Stimulated activated CD4-positive, alpha-beta T cell treated with anti-CD3 and anti-CD28 coated beads, Interleukin-1b, Interleukin-23, amount 100 ng/mL, for 48 hours (primary cell): ENCODE data around the gene APH1B.
"Not testable (repeated sequence)": the region's sequence is repeated elsewhere in the genome, so short reads cannot be mapped to it uniquely, and the experiment has no call there.

Experiments
- DNase-seq: peaks from one replicate; pipeline ENCODE4 v3.0.0-alpha.2; 2020

APH1B gene

GRCh38 chr15:63335543-63336240 is 58.3 kb downstream of the APH1B start:
- DNase-seq, result no peak

GRCh38 chr15:63337046-63337445 is 59.6 kb downstream of the APH1B start:
- DNase-seq, result no peak

GRCh38 chr15:63338170-63338569 is 60.8 kb downstream of the APH1B start:
- peak; percentile 14 for DNase-seq

GRCh38 chr15:63339006-63339766 is 61.8 kb downstream of the APH1B start:
- DNase-seq, result no peak

DNA sequence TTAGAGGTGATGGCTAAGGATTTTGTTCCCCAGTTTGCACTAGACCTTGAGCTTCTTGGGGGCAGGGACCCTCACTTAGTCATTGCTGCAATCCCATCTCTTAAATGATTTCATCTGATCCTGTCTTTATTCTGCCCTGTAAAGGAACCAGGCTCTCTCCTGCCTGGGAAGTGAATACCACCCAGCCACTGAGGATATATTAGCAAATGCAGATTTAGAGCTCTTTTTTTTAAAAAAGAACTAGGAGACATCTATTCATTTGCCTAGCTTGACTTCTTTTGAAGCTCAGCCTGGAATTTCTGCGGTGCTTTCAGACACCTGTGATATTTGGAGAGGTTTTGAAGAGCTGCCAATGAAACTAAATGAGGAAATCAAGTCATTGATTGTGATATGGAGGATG is 62.4 kb downstream of the APH1B start:
- DNase-seq, result no peak

DNA sequence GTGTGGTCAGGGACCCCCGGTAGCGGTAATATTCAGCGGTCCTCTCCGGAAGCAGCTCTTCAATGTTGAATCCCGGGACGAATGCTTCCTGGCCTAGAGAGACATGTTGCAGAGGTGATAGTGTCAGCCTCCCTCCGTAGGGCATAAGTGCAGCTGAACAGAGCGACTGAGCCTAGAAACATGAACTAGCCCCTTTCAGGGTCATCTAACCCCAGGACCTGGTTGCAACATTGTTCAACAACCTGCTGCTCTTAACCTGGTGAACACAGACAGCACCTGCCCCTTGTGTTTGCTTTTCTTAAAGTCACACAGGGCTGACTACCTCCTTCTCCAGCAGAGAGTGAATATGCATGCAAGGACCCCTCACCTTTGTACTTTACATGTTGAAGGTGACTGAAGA is 62.9 kb downstream of the APH1B start:
- DNase-seq, result no peak

DNA sequence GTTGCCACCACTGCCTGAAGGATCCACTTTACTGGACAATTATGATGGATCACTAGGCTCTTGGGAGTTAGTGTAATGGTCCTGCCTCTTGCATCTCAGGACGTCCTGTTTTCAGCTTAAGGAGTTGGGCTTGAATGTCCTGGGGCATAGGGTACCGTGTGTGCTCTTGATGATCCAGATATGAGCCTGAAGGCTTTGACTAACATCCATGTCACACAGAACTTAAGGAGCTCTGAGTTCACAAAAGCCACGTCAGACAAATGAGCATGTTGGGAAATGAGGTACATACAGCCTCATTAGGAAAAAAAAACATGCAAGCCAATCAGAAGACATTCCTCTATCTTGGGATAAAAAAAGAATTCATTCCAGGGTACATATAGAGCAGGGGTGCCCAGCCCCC is 63.5 kb downstream of the APH1B start:
- no peak for DNase-seq

DNA sequence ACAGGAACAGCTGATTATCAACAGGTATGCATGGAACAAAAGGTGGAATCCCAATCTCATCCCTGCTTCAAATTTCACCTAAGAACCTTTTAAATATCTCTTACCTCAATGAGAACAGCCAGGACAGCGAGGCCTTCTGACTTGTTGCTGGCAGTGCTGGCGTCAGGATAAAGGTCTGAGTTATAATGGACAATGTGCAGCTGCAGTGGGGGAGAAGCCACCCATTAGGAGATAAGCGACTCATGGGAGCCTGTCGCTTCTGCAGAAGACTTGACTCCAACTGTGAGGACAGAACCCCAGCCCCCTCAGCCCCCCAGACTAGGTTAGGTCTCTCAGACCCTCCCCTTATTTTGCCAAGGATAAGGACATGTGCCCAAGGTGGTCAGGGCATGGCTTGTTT is 64.5 kb downstream of the APH1B start:
- no peak for DNase-seq

DNA sequence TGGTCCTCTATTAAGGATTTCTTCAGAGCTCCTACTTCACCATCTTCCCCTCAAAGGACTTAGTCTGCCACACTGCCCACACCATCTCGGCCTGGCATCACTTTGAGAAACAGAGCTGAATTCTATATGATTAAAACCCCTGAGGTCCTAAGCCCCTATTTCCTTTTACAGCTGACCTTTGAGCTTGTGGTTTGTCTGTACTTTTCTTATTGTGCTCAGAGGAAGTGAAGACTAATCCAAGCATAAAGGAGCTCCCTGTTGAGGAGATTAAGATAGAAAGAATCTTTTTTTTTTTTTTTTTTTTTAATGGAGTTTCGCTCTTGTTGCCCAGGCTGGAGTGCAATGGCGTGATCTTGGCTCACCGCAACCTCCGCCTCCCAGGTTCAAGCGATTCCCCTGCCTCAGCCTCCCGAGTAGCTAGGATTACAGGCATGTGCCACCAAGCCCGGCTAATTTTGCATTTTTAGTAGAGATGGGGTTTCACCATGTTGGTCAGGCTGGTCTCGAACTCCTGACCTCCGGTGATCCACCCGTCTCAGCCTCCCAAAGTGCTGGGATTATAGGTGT is 65.7 kb downstream of the APH1B start:
- DNase-seq, result not testable (repeated sequence)

- DNase-seq, result no peak
Observed at GRCh38 chr15:63344731-63345390, 67.5 kb downstream of the APH1B start.

DNA sequence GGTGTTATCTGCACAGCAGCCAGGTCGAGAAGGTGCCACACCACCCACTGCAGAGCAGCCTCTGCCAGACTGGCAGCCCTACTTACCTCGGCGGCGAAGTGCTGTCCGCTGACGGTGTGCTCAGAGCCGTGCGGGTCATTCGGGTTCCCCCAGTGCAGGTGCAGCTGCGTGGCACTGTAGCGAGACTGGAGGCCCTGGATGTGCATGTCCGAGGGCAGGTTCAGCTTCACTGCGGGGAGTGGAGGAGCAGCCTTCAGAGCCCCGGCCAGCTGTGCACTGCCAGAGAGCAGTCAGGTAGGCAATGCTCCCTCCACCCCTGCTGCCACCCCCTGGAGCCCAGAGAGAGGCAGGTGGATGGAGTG is 68.0 kb downstream of the APH1B start:
- no peak for DNase-seq

- DNase-seq, result no peak
Observed at GRCh38 chr15:63347074-63347857, 69.9 kb downstream of the APH1B start.

- DNase-seq, result no peak
Observed at GRCh38 chr15:63348392-63348791, 71.0 kb downstream of the APH1B start.

DNA sequence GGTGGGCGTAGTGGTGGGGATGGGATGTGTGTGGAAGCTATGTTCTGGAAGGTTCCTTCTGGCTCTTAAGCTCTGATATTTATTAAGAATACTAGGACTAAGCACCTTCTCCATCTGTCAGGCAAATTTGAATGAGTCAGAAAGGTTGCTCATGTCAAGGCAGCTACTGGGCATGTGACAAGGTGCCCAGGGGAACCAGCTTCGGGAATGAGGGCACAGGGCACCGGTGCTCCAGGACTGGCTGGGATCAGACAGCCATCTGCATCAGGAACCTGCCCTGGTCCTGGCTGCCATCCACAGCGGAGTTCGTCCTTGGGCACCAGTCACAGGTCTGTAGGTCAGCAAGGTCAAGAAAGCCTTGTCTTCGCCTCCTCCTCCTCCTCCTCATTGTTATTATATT is 71.8 kb downstream of the APH1B start:
- DNase-seq, result no peak

DNA sequence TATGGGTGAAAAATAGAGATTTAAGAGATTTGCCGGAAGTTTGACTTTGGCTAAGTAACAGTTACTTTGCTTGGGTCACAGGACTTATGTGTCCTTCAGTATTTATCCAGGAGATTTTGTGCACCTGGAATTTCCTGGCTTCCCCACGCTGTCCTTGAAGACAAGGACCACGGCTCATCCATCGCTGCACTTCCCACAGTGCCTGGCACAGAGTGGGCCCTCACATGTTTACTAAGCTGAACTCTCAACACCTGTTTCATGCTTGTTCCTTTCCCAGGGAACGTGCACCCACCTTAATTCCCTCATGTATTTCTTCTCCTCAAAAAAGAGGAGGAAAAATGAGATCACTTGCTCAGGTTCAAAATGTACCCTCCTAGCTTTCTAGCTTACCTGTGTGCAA is 72.2 kb downstream of the APH1B start:
- no peak for DNase-seq

- DNase-seq, result no peak
Observed at GRCh38 chr15:63350178-63350621, 72.8 kb downstream of the APH1B start.

- no peak for DNase-seq
Observed at GRCh38 chr15:63351170-63351569, 73.8 kb downstream of the APH1B start.

- no peak for DNase-seq
Observed at GRCh38 chr15:63352808-63353207, 75.4 kb downstream of the APH1B start.

DNA sequence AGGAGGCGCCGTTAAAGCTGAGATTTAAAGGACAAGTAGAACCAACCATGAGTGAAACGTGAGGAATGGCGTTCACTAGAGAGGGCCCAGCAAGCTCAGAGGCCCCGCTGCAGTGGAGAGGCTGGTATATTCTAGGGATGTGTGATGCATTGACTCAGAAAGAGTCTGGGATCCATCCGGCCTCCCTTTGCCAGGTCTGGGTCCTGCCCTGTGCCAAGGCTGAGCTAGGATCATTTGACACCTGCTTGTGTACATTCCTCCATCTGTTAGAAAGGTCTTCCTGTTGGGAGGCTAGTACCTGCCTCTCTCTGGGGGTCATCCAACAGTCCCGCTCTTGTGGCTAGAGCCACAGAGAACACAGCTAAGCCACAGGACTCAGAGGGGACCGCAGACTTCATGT is 75.9 kb downstream of the APH1B start:
- no peak for DNase-seq

DNA sequence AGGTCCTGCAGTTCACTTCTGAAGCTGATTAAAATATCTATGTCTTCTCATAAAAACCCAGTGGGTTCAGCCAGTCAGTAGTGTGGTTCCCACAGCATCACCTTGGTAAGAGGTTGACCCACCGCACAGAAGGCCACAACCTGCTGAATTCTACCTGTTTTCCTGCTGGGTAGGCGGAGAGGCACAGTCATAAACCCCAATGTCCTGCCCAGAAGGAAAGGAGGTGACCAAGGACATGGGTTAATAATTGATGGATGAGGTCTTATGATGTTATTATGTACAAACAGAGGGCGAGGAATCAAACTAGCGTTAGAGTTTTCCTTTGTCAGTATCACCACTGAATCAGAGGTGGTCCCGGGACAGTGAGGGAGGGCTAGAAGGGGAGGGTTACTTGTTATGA is 76.5 kb downstream of the APH1B start:
- DNase-seq, result no peak

DNA sequence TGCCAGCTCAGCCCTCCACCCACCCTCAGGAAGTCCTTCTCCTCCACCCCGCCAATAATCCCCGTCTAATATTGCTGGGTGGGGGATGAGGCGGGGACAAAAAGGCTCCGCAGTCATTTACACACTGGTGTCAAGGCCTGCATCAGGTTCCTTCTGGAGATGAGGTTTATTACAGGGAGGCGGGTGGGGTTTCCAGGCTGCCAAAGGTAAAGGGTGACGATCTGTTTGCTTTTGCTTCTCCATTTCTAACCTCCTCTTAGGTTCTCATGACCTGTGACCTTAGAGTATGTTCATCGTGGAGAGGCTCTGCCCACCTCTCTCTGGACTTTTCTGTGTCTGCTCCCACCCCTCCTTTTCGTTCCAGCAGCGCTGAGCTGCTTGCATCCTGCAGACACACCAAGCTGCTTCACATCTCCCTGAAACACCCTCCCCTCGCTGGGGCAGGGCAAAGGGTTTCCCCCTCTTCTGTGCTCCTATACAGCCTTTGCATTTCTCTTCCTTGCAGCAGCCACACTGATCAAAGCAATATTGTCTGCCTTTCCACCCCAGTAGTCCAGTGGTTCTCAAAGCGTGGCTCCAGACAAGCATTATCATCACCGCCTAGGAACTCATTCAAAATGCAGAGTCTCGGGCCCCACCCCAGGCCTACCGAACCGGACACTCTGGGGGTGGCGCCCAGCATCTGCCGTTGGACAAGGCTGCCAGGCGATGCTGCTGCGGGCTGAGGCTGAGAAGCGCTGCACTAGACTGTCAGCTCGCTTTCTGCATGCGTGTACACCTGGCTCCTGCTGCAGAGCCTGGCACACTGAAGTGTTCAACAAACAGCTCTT is 77.6 kb downstream of the APH1B start:
- no peak for DNase-seq

GRCh38 chr15:63357061-63357460 is 79.7 kb downstream of the APH1B start:
- DNase-seq, result no peak
